ENCODE data around the gene TTLL11.

- TF ChIP-seq CTCF (IDR thresholded peaks at IDR 0.05) (no peak), POLR2A (IDR thresholded peaks at IDR 0.05) (no peak)
These were observed 40.0 kb downstream of the TTLL11 start for GRCh38 chr9:122053064-122053463.

All from tibial nerve (tissue), 3 donors.